B cell (primary cell): ENCODE results near the gene SPATA20. TPM values are rescaled to one million over a fixed set of nuclear protein-coding genes. Genes with fewer than 3 reads are reported as not detected.

Experiments used
- ATAC-seq: fragments of 200-7000 bp; cut with Tn5 transposase; one replicate; pipeline ENCODE4 v1.10.0; 2021; ENCODE audit warnings: low read depth, mild to moderate bottlenecking, moderate number of reproducible peaks, moderate library complexity
- CTCF ChIA-PET: fragments of 350-600 bp; sonication (Branson Sonifier 250); formaldehyde crosslinking; loops from one replicate; lab custom pipeline; 2021; ENCODE audit warnings: antibody characterized with exemption, inconsistent platforms; lab: Charles Lee
- POLR2A ChIA-PET: fragments of 350-600 bp; sonication (Branson Sonifier 250); formaldehyde crosslinking; loops from one replicate; lab custom pipeline; 2021; ENCODE audit warnings: antibody characterized with exemption; lab: Charles Lee
- DNase-seq: peaks from one replicate; pipeline ENCODE4 v3.0.0; 2013
- H2AFZ ChIP-seq: 2 replicates; pipeline ENCODE4 v1.6.1; 2012; ENCODE audit warnings: mild to moderate bottlenecking, low read depth, low read length; ENCODE audit not compliant: insufficient read depth, poor library complexity, severe bottlenecking
- H3K27ac ChIP-seq, 2 donors: 1 replicate in 1 of 2; 2 replicates in 1 of 2; pipeline ENCODE4 v1.5.1; 2012 to 2013; ENCODE audit warnings: low read length in 2 of 2, mild to moderate bottlenecking in 2 of 2, moderate library complexity in 1 of 2
- H3K27me3 ChIP-seq, 4 experiments: fragments of 200-600 bp in 1 of 4; sonication (generic) in 1 of 4; replicated peaks in 1 of 4; 1 replicate in 2 of 4; 2 replicates in 2 of 4; pipeline versions ENCODE4 v1.6.1 to v1.7.0; 2013 to 2016; ENCODE audit warnings: low read length in 3 of 4, mild to moderate bottlenecking in 2 of 4, mixed read lengths in 1 of 4, moderate library complexity in 1 of 4; ENCODE audit not compliant: insufficient read depth in 4 of 4, control insufficient read depth in 3 of 4; ENCODE audit errors: control extremely low read depth in 1 of 4
- H3K36me3 ChIP-seq, 2 experiments: replicated peaks in 1 of 2; 1 replicate in 1 of 2; 2 replicates in 1 of 2; pipeline versions ENCODE4 v1.6.1 to v1.7.1; 2013; ENCODE audit warnings: low read length in 1 of 2; ENCODE audit not compliant: insufficient read depth in 2 of 2, control insufficient read depth in 1 of 2; ENCODE audit errors: control extremely low read depth in 1 of 2, extremely low read depth in 1 of 2
- H3K4me1 ChIP-seq, 2 donors: fragments of 200-600 bp in 1 of 2; sonication (generic) in 1 of 2; 1 replicate in 1 of 2; 2 replicates in 1 of 2; pipeline versions ENCODE4 v1.5.1 to v1.6.1; 2013 to 2017; ENCODE audit warnings: low read length in 2 of 2; ENCODE audit not compliant: control insufficient read depth in 2 of 2, insufficient read depth in 2 of 2
- H3K4me2 ChIP-seq: replicated peaks from 2 replicates; pipeline ENCODE3; 2012; ENCODE audit warnings: mild to moderate bottlenecking, low read depth, low read length; ENCODE audit not compliant: poor library complexity, severe bottlenecking
- H3K4me3 ChIP-seq, 5 experiments: fragments of 200-600 bp in 1 of 5; sonication (generic) in 1 of 5; 1 replicate in 3 of 5; 2 replicates in 2 of 5; pipeline versions ENCODE4 v1.5.1 to v1.7.0; 2011 to 2016; ENCODE audit warnings: low read length in 4 of 5, mild to moderate bottlenecking in 4 of 5, low read depth in 2 of 5, control low read depth in 1 of 5, moderate library complexity in 1 of 5; ENCODE audit not compliant: insufficient read depth in 1 of 5; ENCODE audit errors: control extremely low read depth in 1 of 5, extremely low read depth in 1 of 5
- H3K79me2 ChIP-seq: fragments of 200-600 bp; sonication (generic); one replicate; pipeline ENCODE4 v1.6.0; 2016; ENCODE audit warnings: low read length; ENCODE audit not compliant: control insufficient read depth, insufficient read depth
- H3K9ac ChIP-seq: fragments of 200-600 bp; sonication (generic); 2 replicates; pipeline ENCODE4 v1.6.1; 2017; ENCODE audit warnings: mild to moderate bottlenecking, low read length, moderate library complexity
- H3K9me3 ChIP-seq, 3 donors: one replicate each; pipeline versions ENCODE4 v1.6.1 to v1.7.1; 2013; ENCODE audit warnings: low read length in 2 of 3; ENCODE audit not compliant: control insufficient read depth in 2 of 3, insufficient read depth in 1 of 3; ENCODE audit errors: control extremely low read depth in 1 of 3
- H4K20me1 ChIP-seq: 2 replicates; pipeline ENCODE4 v1.6.0; 2012; ENCODE audit warnings: mild to moderate bottlenecking, low read length; ENCODE audit not compliant: insufficient read depth, control insufficient read depth, poor library complexity, severe bottlenecking
- H3K27ac Mint-ChIP-seq: one replicate; pipeline ENCODE4 v1.8.0; 2021; ENCODE audit warnings: mixed read lengths
- H3K27me3 Mint-ChIP-seq: one replicate; pipeline ENCODE4 v1.8.0; 2021; ENCODE audit warnings: mixed read lengths
- H3K4me1 Mint-ChIP-seq: one replicate; pipeline ENCODE4 v1.8.0; 2021; ENCODE audit warnings: mixed read lengths
- H3K4me3 Mint-ChIP-seq: one replicate; pipeline ENCODE4 v1.8.0; 2021; ENCODE audit warnings: mixed read lengths
- H3K9me3 Mint-ChIP-seq: one replicate; pipeline ENCODE4 v1.8.0; 2022; ENCODE audit warnings: mixed read lengths; ENCODE audit not compliant: insufficient read depth
- CTCF ChIP-seq: fragments of 200-600 bp; IDR thresholded peaks from one replicate; pipeline ENCODE4 v1.8.0; 2022; ENCODE audit warnings: antibody characterized with exemption, mild to moderate bottlenecking
- EZH2 ChIP-seq: IDR thresholded peaks from 2 replicates; pipeline ENCODE4 v1.6.1; 2012; ENCODE audit warnings: borderline replicate concordance, low read depth, mild to moderate bottlenecking, moderate library complexity, low read length; ENCODE audit not compliant: insufficient read depth, poor library complexity, severe bottlenecking
- whole genome bisulfite sequencing: methylation state at CpG from one replicate; pipeline ENCODE4 v1.1.5; 2013; ENCODE audit warnings: missing lambda C conversion rate; ENCODE audit not compliant: insufficient coverage; 5-methylcytosine and 5-hydroxymethylcytosine counted together
- intact Hi-C: fragments of 100-400 bp; cut with micrococcal nuclease; formaldehyde crosslinking; loops from one replicate; pipeline ENCODE4 v1.10.0; 2022
- polyA plus RNA-seq: library from polyadenylated mRNA; depleted of rRNA; stranded (reverse); fragments of >200 nt; gene quantifications from 2 replicates; pipeline ENCODE4 v1.2.3, GENCODE V29; 2012
- total RNA-seq, 2 donors: library from RNA; stranded (reverse); fragments of 120-200 nt in 1 of 2; gene quantifications; 1 replicate in 1 of 2; 2 replicates in 1 of 2; pipeline versions ENCODE4 v1.2.3 to v1.2.4, GENCODE V29; 2013 to 2022

The SPATA20 gene
- total and polyA plus RNA-seq, 2 donors (not counting 1 experiment from before 2014, with no cell fraction given), result 61.7 to 68.5 TPM

DNA sequence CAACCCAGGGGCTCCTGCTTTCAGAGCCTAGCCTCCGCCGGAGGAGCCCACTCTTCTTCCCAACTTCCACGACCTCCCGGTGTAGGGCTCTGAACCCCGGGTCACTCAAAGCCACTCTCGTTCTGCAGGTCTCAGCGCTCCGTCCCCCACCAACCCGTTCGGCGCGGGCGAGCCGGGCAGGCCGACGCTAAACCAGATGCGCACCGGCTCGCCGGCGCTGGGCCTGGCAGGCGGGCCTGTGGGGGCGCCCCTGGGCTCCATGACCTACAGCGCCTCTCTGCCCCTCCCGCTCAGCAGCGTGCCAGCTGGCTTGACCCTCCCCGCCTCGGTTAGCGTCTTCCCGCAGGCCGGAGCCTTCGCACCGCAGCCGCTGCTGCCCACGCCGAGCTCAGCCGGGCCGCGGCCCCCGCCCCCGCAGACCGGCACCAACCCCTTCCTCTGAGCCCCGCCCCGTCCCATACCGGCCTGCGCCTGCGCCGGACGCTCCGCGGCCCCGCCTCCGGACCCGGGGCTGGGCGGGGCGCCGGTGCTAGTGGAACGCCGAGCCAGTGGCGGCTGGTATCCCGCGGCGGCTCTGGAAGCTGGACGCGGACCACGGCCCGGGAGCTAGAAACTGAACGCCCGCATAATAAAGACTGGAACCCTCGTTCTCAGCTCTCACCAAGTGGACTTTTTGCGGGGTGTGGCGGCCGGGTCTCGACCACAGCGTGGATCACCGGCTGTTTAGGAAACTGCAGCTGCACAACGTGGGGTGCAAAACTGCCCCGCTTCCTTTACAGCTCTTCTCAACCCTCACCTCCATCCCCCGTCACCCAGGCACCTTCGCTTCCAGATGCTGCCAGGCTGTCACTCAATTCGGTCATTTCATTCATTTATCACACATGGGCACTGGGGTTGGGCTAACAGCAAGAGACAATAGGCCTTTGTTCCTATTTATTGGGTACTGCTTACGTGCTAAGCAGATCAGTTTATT, 5.0 kb upstream of the SPATA20 start:
- H3K27me3 Mint-ChIP-seq, result peaks cover 7% of the 10 kb centered on the region
- CTCF ChIA-PET, result interaction anchor here (0.6 to 1.9 kb wide), 13 partner anchors 9 to 984 kb away, joined by 3 to 9 read pairs (median 4); partner anchors contain the start of genes LRRC59 and RSAD1
- no peaks in the 10 kb centered on the region for H3K9me3 Mint-ChIP-seq
- 2% methylated on average over 80 of the region's 82 CpGs for WGBS
- Histone ChIP-seq H3K27ac (peak overlapping the region in 1 of 2 donors; percentile 41), H2AFZ (peak overlapping the region; percentile 97), H3K9me3 (no peaks in the 10 kb centered on the region), H3K4me1 (peaks cover 16 to 22% of the 10 kb centered on the region in 2 donors), H3K36me3 (no peaks in the 10 kb centered on the region), H3K9ac (peak overlapping the region; percentile 70), H4K20me1 (no peaks in the 10 kb centered on the region), H3K27me3 (peaks cover 0 to 15% (median 5%) of the 10 kb centered on the region in 4 experiments), H3K79me2 (no peaks in the 10 kb centered on the region), H3K4me2 (peak overlapping the region; percentile 93), H3K4me3 (peak overlapping the region; percentile 21 to 73 (median 52))
- peak overlapping the region; percentile 95 for H3K4me3 Mint-ChIP-seq
- intact Hi-C loops, result loop anchor here (1.0 to 5.0 kb wide), 5 partner anchors 18 to 165 kb away; partner anchors contain the start of genes ANKRD40, CACNA1G, LRRC59 and MYCBPAP
- peaks cover 17% of the 10 kb centered on the region for H3K4me1 Mint-ChIP-seq
- ATAC-seq (peak; percentile 85), DNase-seq (peak; percentile 91)
- H3K27ac Mint-ChIP-seq, result peak overlapping the region; percentile 79
- POLR2A ChIA-PET, result interaction anchor here (0.6 to 1.4 kb wide), 4 partner anchors 23 to 325 kb away, joined by 3 to 15 read pairs (median 6); partner anchors contain the start of gene TOB1
- TF ChIP-seq EZH2 (no peak), CTCF (peak; percentile 57)
